NCI-H226 (cell line): ENCODE results near the gene PTPRC.

Experiments used
- DNase-seq: peaks from one replicate; pipeline ENCODE4 v3.0.0-alpha.2; 2015

PTPRC gene

GRCh38 chr1:198772626-198773025 is 133.8 kb downstream of the PTPRC start:
- no peak for DNase-seq

GRCh38 chr1:198773030-198773429 is 134.2 kb downstream of the PTPRC start:
- no peak for DNase-seq

GRCh38 chr1:198773523-198773922 is 134.7 kb downstream of the PTPRC start:
- no peak for DNase-seq

GRCh38 chr1:198774421-198774820 is 135.6 kb downstream of the PTPRC start:
- DNase-seq, result no peak

GRCh38 chr1:198775606-198776005 is 136.8 kb downstream of the PTPRC start:
- DNase-seq, result no peak

- peak; percentile 78 for DNase-seq
Observed at GRCh38 chr1:198776602-198777029, 137.8 kb downstream of the PTPRC start.

GRCh38 chr1:198778049-198778448 is 139.2 kb downstream of the PTPRC start:
- DNase-seq, result no peak

GRCh38 chr1:198780376-198780775 is 141.5 kb downstream of the PTPRC start:
- no peak for DNase-seq

GRCh38 chr1:198788561-198789064 is 149.8 kb downstream of the PTPRC start:
- peak; percentile 16 for DNase-seq

- DNase-seq, result no peak
Observed at GRCh38 chr1:198793714-198794113, 154.9 kb downstream of the PTPRC start.

- peak; percentile 62 for DNase-seq
Observed at GRCh38 chr1:198794498-198794897, 155.7 kb downstream of the PTPRC start.

- DNase-seq, result no peak
Observed at GRCh38 chr1:198797656-198798055, 158.8 kb downstream of the PTPRC start.

- DNase-seq, result no peak
Observed at GRCh38 chr1:198798923-198799386, 160.1 kb downstream of the PTPRC start.

- no peak for DNase-seq
Observed at GRCh38 chr1:198805498-198806151, 166.8 kb downstream of the PTPRC start.

- no peak for DNase-seq
Observed at GRCh38 chr1:198806861-198807260, 168.0 kb downstream of the PTPRC start.
